Measurements from ENCODE around the gene JADE2.
"Not testable (repeated sequence)": the region's sequence is repeated elsewhere in the genome, so short reads cannot be mapped to it uniquely, and the experiment has no call there.

JADE2 gene

DNA sequence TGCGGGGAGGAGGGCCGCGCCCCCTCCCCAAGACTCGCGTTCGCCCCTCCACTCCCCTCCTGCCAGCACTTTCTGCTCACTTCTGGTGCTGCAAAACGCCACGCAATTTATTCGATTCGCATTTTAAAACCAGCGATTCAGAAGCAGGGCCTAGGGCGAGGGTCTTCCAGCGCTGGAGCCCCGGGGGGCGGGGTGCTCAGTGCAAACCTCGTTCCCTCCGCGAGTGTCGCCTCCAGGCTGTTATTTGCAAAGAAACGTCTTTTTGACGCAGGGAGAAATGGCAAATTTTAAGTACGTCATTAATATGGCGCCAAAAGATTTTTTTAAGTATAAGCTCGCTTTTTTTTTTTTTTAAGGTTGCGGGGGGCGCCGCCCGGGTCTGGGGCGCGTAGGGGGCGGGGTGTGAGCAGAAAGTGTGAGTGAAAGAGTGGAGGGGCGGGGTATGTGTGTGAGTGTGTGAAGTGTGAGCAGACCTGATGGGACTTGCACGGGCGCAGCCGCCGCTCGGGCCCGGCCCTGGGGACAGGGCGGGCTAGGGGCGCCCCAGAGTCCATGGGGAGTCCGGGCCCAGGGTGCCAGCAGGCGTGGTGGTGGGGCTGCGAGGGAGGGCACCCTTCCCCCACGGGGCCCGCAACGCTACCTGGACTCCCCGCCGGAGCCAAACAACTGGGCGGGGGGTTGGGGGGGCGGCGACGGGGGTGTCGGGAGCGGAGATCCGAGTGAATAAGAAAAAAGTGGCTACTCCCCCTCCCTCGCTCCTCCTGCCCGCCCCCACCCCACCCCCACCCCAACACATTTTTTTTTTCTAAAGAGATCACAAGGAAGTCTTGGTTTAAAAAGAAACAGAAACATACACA lies at the start of gene JADE2:
Gene JADE2, plus strand, starts transcription at position 845 of the 857 bp plus-strand sequence. CDS start 10,188 bp downstream, outside the sequence.
- no peak for DNase-seq (ENCODE audit: low read depth in 2 of 2)

- DNase-seq (ENCODE audit: low read depth in 2 of 2): no peak
Measured at GRCh38 chr5:134477462-134478245, 47.8 kb upstream of the JADE2 start.

GRCh38 chr5:134479839-134480238 lies 45.6 kb upstream of the JADE2 start:
- DNase-seq (ENCODE audit: low read depth in 2 of 2): no peak

- DNase-seq (ENCODE audit: low read depth in 2 of 2): no peak
Measured at GRCh38 chr5:134489227-134489944, 36.1 kb upstream of the JADE2 start.

DNA sequence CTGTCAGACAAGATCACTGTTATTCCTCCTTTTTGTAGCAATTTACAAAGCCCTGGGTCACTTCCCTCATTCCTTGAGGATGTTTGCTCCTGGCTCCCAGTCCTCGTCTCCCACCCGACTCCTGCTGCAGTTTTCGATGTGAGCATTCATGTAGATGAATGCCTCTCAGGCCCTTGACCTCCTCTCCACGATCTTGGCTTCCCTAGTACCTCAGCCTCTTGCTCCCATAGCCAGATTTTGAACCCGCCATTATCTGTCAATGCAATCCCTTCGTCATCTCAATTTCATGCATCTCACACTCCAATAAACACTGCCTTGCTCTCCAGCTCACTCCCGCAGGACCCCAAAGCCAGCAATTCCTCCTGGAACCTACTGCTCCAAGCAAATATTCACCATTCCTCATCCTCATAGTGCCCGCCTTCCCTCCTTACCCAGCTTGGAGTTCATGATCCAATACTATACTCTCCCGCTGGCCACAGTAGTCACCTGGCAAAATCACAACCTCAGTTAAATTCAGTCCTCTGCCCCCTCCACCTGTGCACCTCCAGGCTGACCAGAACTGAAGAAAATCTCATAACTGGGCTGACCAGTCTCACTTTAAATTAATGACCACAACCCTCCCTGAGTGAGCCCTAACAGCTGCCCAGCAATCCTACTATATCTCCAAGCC lies 35.1 kb upstream of the JADE2 start:
- no peak for DNase-seq (ENCODE audit: low read depth in 2 of 2)

DNA sequence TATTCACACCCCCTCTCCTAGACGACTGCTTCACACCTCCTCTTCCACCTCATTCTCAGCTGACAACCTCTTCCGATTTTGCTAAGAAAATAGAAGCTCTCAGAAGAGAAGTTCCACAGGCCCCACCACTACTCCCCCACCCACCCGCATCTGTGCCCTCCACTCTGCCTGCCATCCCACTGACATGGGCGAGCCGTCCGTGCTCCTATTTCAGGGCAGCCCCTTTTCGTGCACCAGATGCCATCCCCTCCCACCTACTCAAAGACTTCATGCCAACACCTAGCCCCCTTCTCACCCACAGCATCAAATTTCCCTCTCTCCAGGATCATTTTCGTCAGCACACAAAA lies 34.6 kb upstream of the JADE2 start:
- DNase-seq (ENCODE audit: low read depth in 2 of 2): no peak

DNA sequence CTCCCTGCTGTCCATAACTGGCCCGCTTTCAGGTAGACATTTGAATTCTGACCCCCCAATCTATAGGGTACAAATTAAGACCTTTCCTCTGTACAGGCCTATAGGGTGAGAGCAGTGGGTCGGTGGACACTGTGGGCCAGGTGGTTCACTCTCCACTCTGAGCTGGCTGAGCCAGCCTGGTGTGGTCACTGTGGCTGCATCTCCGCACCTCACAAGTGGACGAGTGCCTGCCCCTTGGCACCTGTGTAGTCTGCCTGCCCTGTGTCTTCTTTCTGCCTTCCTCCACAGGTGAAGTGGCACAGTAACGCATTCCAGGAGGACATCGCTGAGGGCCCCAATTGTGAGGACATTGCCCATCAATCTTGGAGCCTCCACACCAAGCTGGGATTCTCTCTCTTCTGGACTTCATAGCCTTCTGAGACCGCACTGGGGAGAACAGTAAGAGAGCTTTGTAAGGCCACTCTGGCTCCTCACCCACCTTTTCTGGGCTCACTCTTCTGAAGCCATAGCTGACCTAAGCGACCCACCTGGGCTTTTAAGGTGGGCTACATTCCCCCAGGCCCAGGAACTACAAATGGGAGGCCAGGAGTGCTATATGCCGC lies 33.5 kb upstream of the JADE2 start:
- no peak for DNase-seq (ENCODE audit: low read depth in 2 of 2)

- DNase-seq (ENCODE audit: low read depth in 2 of 2): no peak
Measured at GRCh38 chr5:134492568-134492967, 32.9 kb upstream of the JADE2 start.

GRCh38 chr5:134493461-134494055 lies 31.9 kb upstream of the JADE2 start:
- no peak for DNase-seq (ENCODE audit: low read depth in 2 of 2)

GRCh38 chr5:134494780-134495179 lies 30.7 kb upstream of the JADE2 start:
- DNase-seq (ENCODE audit: low read depth in 2 of 2): no peak

DNA sequence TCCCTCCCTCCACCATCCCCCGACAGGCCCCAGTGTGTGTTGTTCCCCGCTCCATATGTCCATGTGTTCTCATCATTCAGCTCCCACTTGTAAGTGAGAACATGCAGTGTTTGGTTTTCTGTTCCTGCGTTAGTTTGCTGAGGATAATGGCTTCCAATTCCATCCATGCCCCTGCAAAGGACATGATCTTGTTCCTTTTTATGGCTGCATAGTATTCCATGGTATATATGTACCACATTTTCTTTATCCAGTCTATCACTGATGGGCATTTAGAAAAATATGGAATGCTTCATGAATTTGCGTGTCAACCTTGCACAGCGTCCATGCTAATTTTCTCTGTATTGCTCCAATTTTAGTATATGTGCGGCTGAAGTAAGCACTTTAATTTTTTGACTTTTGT lies 25.6 kb upstream of the JADE2 start:
- not testable (repeated sequence) for DNase-seq (ENCODE audit: low read depth in 2 of 2)

- no peak for DNase-seq (ENCODE audit: low read depth in 2 of 2)
Measured at GRCh38 chr5:134500699-134501430, 24.6 kb upstream of the JADE2 start.

- DNase-seq (ENCODE audit: low read depth in 2 of 2): no peak
Measured at GRCh38 chr5:134502259-134502658, 23.2 kb upstream of the JADE2 start.

GRCh38 chr5:134503088-134503936 lies 22.2 kb upstream of the JADE2 start:
- DNase-seq (ENCODE audit: low read depth in 2 of 2): peak; percentile 85 to 89

DNA sequence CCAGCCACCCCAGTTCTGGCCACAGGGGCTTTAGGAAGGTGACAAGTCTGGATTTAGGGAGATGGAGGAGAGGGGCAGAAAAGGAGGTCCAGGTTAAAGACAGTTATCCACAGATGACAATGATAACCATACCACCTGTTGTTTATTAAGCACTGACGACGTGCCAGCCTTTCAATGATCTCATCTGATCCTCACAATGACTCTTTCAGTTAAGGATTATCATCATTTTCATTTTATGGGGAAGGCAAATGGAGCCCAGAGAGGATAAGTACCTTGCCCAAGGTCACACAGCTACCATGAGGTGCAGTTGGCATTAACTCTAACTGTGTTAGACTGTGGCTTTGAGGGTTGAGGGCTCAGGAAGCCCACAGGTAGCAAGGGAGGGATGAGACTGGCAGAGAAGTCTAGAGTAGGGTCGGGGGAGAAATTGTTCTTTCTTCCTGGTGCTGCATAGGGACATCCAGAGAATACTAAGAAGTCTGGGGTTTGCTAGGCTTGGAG lies 21.5 kb upstream of the JADE2 start:
- DNase-seq (ENCODE audit: low read depth in 2 of 2): no peak

DNA sequence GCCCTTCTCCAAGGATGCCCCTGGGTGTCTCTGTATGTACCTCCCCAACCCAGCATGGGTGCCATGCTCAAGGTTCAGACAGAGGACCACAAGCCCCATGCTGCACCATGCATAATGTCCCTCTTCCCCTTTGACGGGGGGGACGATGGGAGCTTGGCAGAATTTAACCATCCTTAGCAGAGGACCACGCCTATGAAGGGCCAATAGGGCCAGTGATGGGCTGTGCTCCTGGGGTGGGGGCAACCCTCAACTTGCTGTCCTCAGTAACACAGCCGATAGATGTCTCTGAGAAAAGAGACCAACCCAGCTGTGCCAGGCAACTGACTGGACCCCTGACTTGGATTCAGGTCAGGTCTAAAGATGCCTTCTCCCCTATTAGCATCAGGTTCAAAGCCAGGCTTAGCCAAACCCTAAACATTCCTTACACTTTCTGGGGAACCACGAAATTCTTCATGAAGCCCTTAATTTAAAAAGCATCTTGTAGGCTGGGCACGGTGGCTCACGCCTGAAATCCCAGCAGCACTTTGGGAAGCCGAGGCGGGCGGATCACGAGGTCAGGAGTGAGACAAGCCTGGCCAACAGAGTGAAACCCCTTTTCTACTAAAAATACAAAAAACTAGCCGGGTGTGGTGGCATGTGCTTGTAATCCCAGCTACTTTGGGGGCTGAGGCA lies 20.7 kb upstream of the JADE2 start:
- DNase-seq (ENCODE audit: low read depth in 2 of 2): no peak

DNA sequence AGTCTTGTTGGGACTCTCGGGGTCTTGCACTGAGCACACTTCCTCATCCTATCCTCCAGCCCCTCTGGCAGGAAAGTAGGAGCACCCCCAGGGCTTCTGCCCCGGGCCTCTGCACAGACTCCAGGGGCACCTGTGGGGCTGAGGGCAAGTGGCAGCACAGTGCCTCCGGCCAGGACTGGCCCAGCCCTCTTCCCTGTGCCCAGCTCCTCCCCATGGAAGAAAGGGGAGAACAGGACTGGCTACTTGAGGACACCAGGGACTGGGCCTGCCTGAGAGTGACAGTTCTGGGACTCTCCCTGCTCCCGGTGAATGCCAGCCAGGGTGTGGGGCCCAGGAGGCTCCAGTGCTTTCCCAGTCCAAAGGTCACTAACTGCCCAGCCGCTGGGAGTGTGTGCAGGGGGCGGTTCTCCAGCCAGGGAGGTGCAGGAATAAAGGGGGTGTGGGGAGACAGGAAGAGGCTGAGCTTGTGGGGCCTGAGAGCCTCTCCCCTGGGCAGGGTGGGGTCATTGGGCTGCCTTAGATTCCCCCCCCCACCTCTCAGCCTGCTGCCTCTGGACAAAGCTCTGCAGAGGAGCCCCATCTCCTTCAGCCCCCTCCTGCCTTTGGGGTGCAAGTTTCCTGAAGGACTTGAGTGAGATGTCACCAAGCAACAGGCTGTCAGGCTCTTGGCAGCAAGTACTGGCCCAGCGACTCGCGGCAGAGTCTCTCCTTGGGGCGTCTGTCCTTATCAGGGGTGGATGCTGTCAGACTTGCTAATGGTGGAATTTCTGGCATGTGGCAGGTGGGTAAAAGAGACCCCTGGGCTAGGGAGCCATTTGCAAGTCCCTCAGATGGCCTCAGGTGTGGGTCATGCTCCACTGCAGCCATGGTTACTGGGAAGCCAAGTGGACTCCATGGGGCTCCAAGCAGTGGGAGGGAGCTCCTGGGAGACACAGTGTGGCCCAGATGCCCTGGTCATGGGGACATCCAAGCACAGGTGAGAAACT lies 19.1 kb upstream of the JADE2 start:
- no peak for DNase-seq (ENCODE audit: low read depth in 2 of 2)

All from fibroblast of skin of left biceps (primary cell).